Astrocyte (in vitro differentiated cells and primary cell): ENCODE measurements around the gene TOP2B. TPM values are rescaled to one million over a fixed set of nuclear protein-coding genes. Genes with fewer than 3 reads are reported as not detected.

ENCODE experiments used
- DNase-seq: peaks from one replicate; pipeline ENCODE4 v3.0.0-alpha.2; 2010; ENCODE audit warnings: low read depth
- FAIRE-seq: peaks from 2 replicates; lab custom pipeline; 2011; peaks lifted over from hg19 to GRCh38; lab: Jason Lieb, UNC
- H2AFZ ChIP-seq: 2 replicates; pipeline ENCODE4 v1.6.0; 2012; ENCODE audit warnings: low read depth, low read length, inconsistent platforms
- H3K27ac ChIP-seq: 2 replicates; pipeline ENCODE4 v1.5.1; 2011; ENCODE audit warnings: low read depth, low read length, inconsistent platforms
- H3K27me3 ChIP-seq: 2 replicates; pipeline ENCODE4 v1.6.0; 2011; ENCODE audit warnings: low read length, inconsistent platforms; ENCODE audit not compliant: insufficient read depth
- H3K36me3 ChIP-seq: 2 replicates; pipeline ENCODE4 v1.5.1; 2011; ENCODE audit warnings: low read length, inconsistent platforms; ENCODE audit not compliant: insufficient read depth
- H3K4me1 ChIP-seq: 2 replicates; pipeline ENCODE4 v1.5.1; 2011; ENCODE audit warnings: low read length, inconsistent platforms; ENCODE audit not compliant: insufficient read depth
- H3K4me2 ChIP-seq: 2 replicates; pipeline ENCODE4 v1.6.0; 2012; ENCODE audit warnings: low read length, inconsistent platforms
- H3K4me3 ChIP-seq: 2 replicates; pipeline ENCODE4 v1.5.1; 2011; ENCODE audit warnings: low read depth, mild to moderate bottlenecking, low read length, inconsistent platforms; ENCODE audit not compliant: insufficient read depth
- H3K79me2 ChIP-seq: 2 replicates; pipeline ENCODE4 v1.6.0; 2012; ENCODE audit warnings: mild to moderate bottlenecking, low read length, inconsistent platforms; ENCODE audit not compliant: insufficient read depth
- H3K9ac ChIP-seq: 2 replicates; pipeline ENCODE4 v1.6.0; 2012; ENCODE audit warnings: mild to moderate bottlenecking, low read length, inconsistent platforms
- H3K9me3 ChIP-seq: 2 replicates; pipeline ENCODE4 v1.5.1; 2012; ENCODE audit warnings: low read depth, mild to moderate bottlenecking, low read length, inconsistent platforms; ENCODE audit not compliant: insufficient read depth
- H4K20me1 ChIP-seq: 2 replicates; pipeline ENCODE4 v1.6.0; 2012; ENCODE audit warnings: low read length, inconsistent platforms; ENCODE audit not compliant: insufficient read depth
- H3K27ac Mint-ChIP-seq: one replicate; pipeline ENCODE4 v1.8.0; 2021; ENCODE audit warnings: mild to moderate bottlenecking, mixed read lengths; ENCODE audit not compliant: unreplicated experiment
- H3K27me3 Mint-ChIP-seq: one replicate; pipeline ENCODE4 v1.8.0; 2021; ENCODE audit warnings: low read depth, mixed read lengths; ENCODE audit not compliant: unreplicated experiment
- H3K36me3 Mint-ChIP-seq: one replicate; pipeline ENCODE4 v1.8.0; 2021; ENCODE audit warnings: low read depth, mixed read lengths; ENCODE audit not compliant: unreplicated experiment
- H3K4me1 Mint-ChIP-seq: one replicate; pipeline ENCODE4 v1.8.0; 2021; ENCODE audit warnings: low read depth, mixed read lengths; ENCODE audit not compliant: unreplicated experiment
- H3K4me3 Mint-ChIP-seq: one replicate; pipeline ENCODE4 v1.8.0; 2021; ENCODE audit warnings: mild to moderate bottlenecking, moderate library complexity, mixed read lengths; ENCODE audit not compliant: unreplicated experiment
- H3K9me3 Mint-ChIP-seq: one replicate; pipeline ENCODE4 v1.8.0; 2021; ENCODE audit warnings: mild to moderate bottlenecking, mixed read lengths; ENCODE audit not compliant: unreplicated experiment
- CTCF ChIP-seq: IDR thresholded peaks from 2 replicates; pipeline ENCODE4 v1.5.1; 2011; ENCODE audit warnings: low read depth, mild to moderate bottlenecking, inconsistent platforms, low read length, moderate library complexity; ENCODE audit not compliant: insufficient read depth
- EZH2 ChIP-seq: IDR thresholded peaks from 2 replicates; pipeline ENCODE4 v1.6.1; 2012; ENCODE audit warnings: mild to moderate bottlenecking, low read length, inconsistent platforms; ENCODE audit not compliant: insufficient read depth
- total RNA-seq: library from RNA; stranded (reverse); gene quantifications from 2 replicates; pipeline ENCODE4 v1.2.1, GENCODE V29; 2021

Gene TOP2B
- total RNA-seq, 1 donor from 2014 or later = 91.4 TPM

- FAIRE-seq (peak; percentile 41), DNase-seq (peak; percentile 88)
- Mint-ChIP-seq H3K36me3 (no peaks in the 10 kb centered on the region), H3K9me3 (no peaks in the 10 kb centered on the region), H3K4me3 (no peak overlapping the region), H3K27ac (no peak overlapping the region), H3K4me1 (peaks cover 7% of the 10 kb centered on the region), H3K27me3 (no peaks in the 10 kb centered on the region)
- Histone ChIP-seq H3K9ac (peak overlapping the region; percentile 68), H3K27ac (peak overlapping the region; percentile 83), H3K9me3 (no peaks in the 10 kb centered on the region), H3K4me2 (peak overlapping the region; percentile 61), H3K4me1 (peaks cover 24% of the 10 kb centered on the region), H3K27me3 (no peaks in the 10 kb centered on the region), H3K79me2 (peaks cover 21% of the 10 kb centered on the region), H3K4me3 (no peak overlapping the region), H2AFZ (no peak overlapping the region), H4K20me1 (no peaks in the 10 kb centered on the region), H3K36me3 (no peaks in the 10 kb centered on the region)
- TF ChIP-seq CTCF (no peak), EZH2 (no peak)
Observed at GRCh38 chr3:25558121-25558520, 106.6 kb downstream of the TOP2B start.

- FAIRE-seq (no peak), DNase-seq (peak; percentile 49)
- Histone ChIP-seq H3K4me2 (peak overlapping the region; percentile 61), H3K9me3 (no peaks in the 10 kb centered on the region), H3K9ac (peak overlapping the region; percentile 68), H3K27ac (peak overlapping the region; percentile 83), H3K79me2 (peaks cover 21% of the 10 kb centered on the region), H4K20me1 (no peaks in the 10 kb centered on the region), H3K4me3 (no peak overlapping the region), H3K4me1 (peaks cover 24% of the 10 kb centered on the region), H2AFZ (no peak overlapping the region), H3K27me3 (no peaks in the 10 kb centered on the region), H3K36me3 (no peaks in the 10 kb centered on the region)
- TF ChIP-seq EZH2 = no peak
- TF ChIP-seq CTCF = no peak
- no peak overlapping the region for H3K27ac Mint-ChIP-seq
- peaks cover 7% of the 10 kb centered on the region for H3K4me1 Mint-ChIP-seq
- no peaks in the 10 kb centered on the region for H3K36me3 Mint-ChIP-seq
- no peaks in the 10 kb centered on the region for H3K9me3 Mint-ChIP-seq
- no peak overlapping the region for H3K4me3 Mint-ChIP-seq
- no peaks in the 10 kb centered on the region for H3K27me3 Mint-ChIP-seq
Observed at GRCh38 chr3:25557694-25558093, 107.0 kb downstream of the TOP2B start.

GRCh38 chr3:25556447-25556846, 108.3 kb downstream of the TOP2B start:
- Histone ChIP-seq H3K4me1 (peaks cover 24% of the 10 kb centered on the region), H3K27ac (no peak overlapping the region), H4K20me1 (no peaks in the 10 kb centered on the region), H3K4me2 (no peak overlapping the region), H3K27me3 (no peaks in the 10 kb centered on the region), H3K79me2 (peaks cover 27% of the 10 kb centered on the region), H3K4me3 (no peak overlapping the region), H3K9me3 (no peaks in the 10 kb centered on the region), H3K36me3 (no peaks in the 10 kb centered on the region), H3K9ac (no peak overlapping the region), H2AFZ (no peak overlapping the region)
- Mint-ChIP-seq H3K27me3 (no peaks in the 10 kb centered on the region), H3K9me3 (no peaks in the 10 kb centered on the region), H3K36me3 (no peaks in the 10 kb centered on the region), H3K4me1 (peaks cover 7% of the 10 kb centered on the region), H3K27ac (no peak overlapping the region), H3K4me3 (no peak overlapping the region)
- no peak for DNase-seq
- TF ChIP-seq CTCF = no peak
- TF ChIP-seq EZH2 = no peak
- no peak for FAIRE-seq
